HG03039 (cell line): ENCODE measurements around the gene GSS.
"Not testable (repeated sequence)": the region's sequence is repeated elsewhere in the genome, so short reads cannot be mapped to it uniquely, and the experiment has no call there.

Source experiments
- ATAC-seq: cut with Tn5 transposase; IDR thresholded peaks from one replicate; pipeline ENCODE4 v1.9.1; 2021; ENCODE audit warnings: mild to moderate bottlenecking, moderate library complexity; ENCODE audit not compliant: unreplicated experiment

The GSS gene

GRCh38 chr20:34915749-34916455 is 39.7 kb downstream of the GSS start:
- ATAC-seq: no peak

- no peak for ATAC-seq
Measured at GRCh38 chr20:34915131-34915530, 40.5 kb downstream of the GSS start.

GRCh38 chr20:34907616-34908469 is 47.8 kb downstream of the GSS start:
- no peak for ATAC-seq

- no peak for ATAC-seq
Measured at GRCh38 chr20:34904202-34904621, 51.4 kb downstream of the GSS start.

- not testable (repeated sequence) for ATAC-seq
Measured at GRCh38 chr20:34898731-34899130, 56.9 kb downstream of the GSS start.

- ATAC-seq: not testable (repeated sequence)
Measured at GRCh38 chr20:34898129-34898528, 57.5 kb downstream of the GSS start.

- no peak for ATAC-seq
Measured at GRCh38 chr20:34896086-34896621, 59.5 kb downstream of the GSS start.

GRCh38 chr20:34895465-34895864 is 60.1 kb downstream of the GSS start:
- ATAC-seq: no peak

- no peak for ATAC-seq
Measured at GRCh38 chr20:34894723-34895122, 60.9 kb downstream of the GSS start.

- no peak for ATAC-seq
Measured at GRCh38 chr20:34892671-34893070, 62.9 kb downstream of the GSS start.

- no peak for ATAC-seq
Measured at GRCh38 chr20:34891166-34892062, 64.2 kb downstream of the GSS start.

GRCh38 chr20:34888468-34888867 is 67.1 kb downstream of the GSS start:
- ATAC-seq: no peak

- no peak for ATAC-seq
Measured at GRCh38 chr20:34887023-34887422, 68.6 kb downstream of the GSS start.

- no peak for ATAC-seq
Measured at GRCh38 chr20:34886122-34886521, 69.5 kb downstream of the GSS start.

- no peak for ATAC-seq
Measured at GRCh38 chr20:34884260-34884659, 71.3 kb downstream of the GSS start.

- ATAC-seq: no peak
Measured at GRCh38 chr20:34883809-34884208, 71.8 kb downstream of the GSS start.

- no peak for ATAC-seq
Measured at GRCh38 chr20:34883087-34883688, 72.4 kb downstream of the GSS start.

GRCh38 chr20:34881689-34882088 is 73.9 kb downstream of the GSS start:
- ATAC-seq: no peak

GRCh38 chr20:34880971-34881370 is 74.6 kb downstream of the GSS start:
- ATAC-seq: not testable (repeated sequence)

GRCh38 chr20:34880215-34880850 is 75.3 kb downstream of the GSS start:
- no peak for ATAC-seq
